Stimulated activated CD4-positive, alpha-beta T cell treated with anti-CD3 and anti-CD28 coated beads, Interleukin-4, amount 100 ng/mL, for 48 hours (primary cell): ENCODE results near the gene MYO1E.

Experiments
- DNase-seq, 2 donors: peaks; one replicate each; pipeline ENCODE4 v3.0.0-alpha.2; 2020; ENCODE audit warnings: low read depth in 2 of 2

MYO1E gene

GRCh38 chr15:59229453-59229852 is 143.2 kb downstream of the MYO1E start:
- DNase-seq = no peak

GRCh38 chr15:59229015-59229414 is 143.7 kb downstream of the MYO1E start:
- no peak for DNase-seq

GRCh38 chr15:59227021-59227420 is 145.7 kb downstream of the MYO1E start:
- DNase-seq = no peak

- DNase-seq = no peak
Observed at GRCh38 chr15:59224474-59224873, 148.2 kb downstream of the MYO1E start.

GRCh38 chr15:59223736-59224135 is 148.9 kb downstream of the MYO1E start:
- no peak for DNase-seq

GRCh38 chr15:59222906-59223550 is 149.6 kb downstream of the MYO1E start:
- DNase-seq = no peak

- DNase-seq = no peak
Observed at GRCh38 chr15:59221511-59222505, 150.9 kb downstream of the MYO1E start.

- no peak for DNase-seq
Observed at GRCh38 chr15:59218710-59219109, 154.0 kb downstream of the MYO1E start.

GRCh38 chr15:59217876-59218498 is 154.7 kb downstream of the MYO1E start:
- DNase-seq = no peak

- no peak for DNase-seq
Observed at GRCh38 chr15:59216911-59217310, 155.8 kb downstream of the MYO1E start.

- DNase-seq = no peak
Observed at GRCh38 chr15:59210186-59210585, 162.5 kb downstream of the MYO1E start.

GRCh38 chr15:59208613-59209249 is 163.9 kb downstream of the MYO1E start:
- no peak for DNase-seq

GRCh38 chr15:59206623-59207183 is 166.0 kb downstream of the MYO1E start, which contains the start of gene LDHAL6B:
Gene LDHAL6B (plus strand): TSS chr15:59206843. CDS start chr15:59206941, 98 bp downstream.
- no peak for DNase-seq

- no peak for DNase-seq
Observed at GRCh38 chr15:59205839-59206622, 166.6 kb downstream of the MYO1E start.

- DNase-seq = no peak
Observed at GRCh38 chr15:59203657-59204056, 169.0 kb downstream of the MYO1E start.

GRCh38 chr15:59203008-59203407 is 169.7 kb downstream of the MYO1E start:
- no peak for DNase-seq

GRCh38 chr15:59200560-59200959 is 172.1 kb downstream of the MYO1E start:
- no peak for DNase-seq

- DNase-seq = no peak
Observed at GRCh38 chr15:59199626-59200465, 172.8 kb downstream of the MYO1E start.

GRCh38 chr15:59197454-59197853 is 175.2 kb downstream of the MYO1E start:
- no peak for DNase-seq

GRCh38 chr15:59196416-59196815 is 176.3 kb downstream of the MYO1E start:
- no peak for DNase-seq
